ENCODE results near the gene PIP5K1C.
A peak's percentile ranks its signal among the peaks of the same experiment; 100 is the strongest.

Gene PIP5K1C

GRCh38 chr19:3700242-3701032, at the start of gene PIP5K1C:
TSS of gene PIP5K1C (minus strand) at chr19:3700468. CDS start at chr19:3700390, 78 bp downstream.
- DNase-seq: peak; percentile 1 to 96 (median 81)

GRCh38 chr19:3748965-3749364, 48.7 kb upstream of the PIP5K1C start:
- no peak for DNase-seq

- DNase-seq: no peak
Measured at GRCh38 chr19:3746371-3747056, 46.2 kb upstream of the PIP5K1C start.

GRCh38 chr19:3745363-3746045, 45.2 kb upstream of the PIP5K1C start:
- no peak for DNase-seq

- no peak for DNase-seq
Measured at GRCh38 chr19:3743486-3743885, 43.2 kb upstream of the PIP5K1C start.

- no peak for DNase-seq
Measured at GRCh38 chr19:3740431-3740830, 40.2 kb upstream of the PIP5K1C start.

- no peak for DNase-seq
Measured at GRCh38 chr19:3738477-3739220, 38.4 kb upstream of the PIP5K1C start.

GRCh38 chr19:3737487-3738205, 37.4 kb upstream of the PIP5K1C start:
- DNase-seq: no peak

GRCh38 chr19:3736106-3736724, 35.9 kb upstream of the PIP5K1C start:
- no peak for DNase-seq

GRCh38 chr19:3734310-3734600, 34.0 kb upstream of the PIP5K1C start:
- DNase-seq: no peak

- DNase-seq: no peak
Measured at GRCh38 chr19:3733549-3734309, 33.5 kb upstream of the PIP5K1C start.

GRCh38 chr19:3732108-3732507, 31.8 kb upstream of the PIP5K1C start:
- no peak for DNase-seq

- no peak for DNase-seq
Measured at GRCh38 chr19:3730457-3730958, 30.2 kb upstream of the PIP5K1C start.

GRCh38 chr19:3725640-3726310, 25.5 kb upstream of the PIP5K1C start:
- peak in 1 of 51 donors; percentile 15 for DNase-seq

GRCh38 chr19:3725121-3725520, 24.9 kb upstream of the PIP5K1C start:
- DNase-seq: no peak

- no peak for DNase-seq
Measured at GRCh38 chr19:3723883-3724282, 23.6 kb upstream of the PIP5K1C start.

- no peak for DNase-seq
Measured at GRCh38 chr19:3723110-3723488, 22.8 kb upstream of the PIP5K1C start.

- DNase-seq: no peak
Measured at GRCh38 chr19:3722443-3723109, 22.3 kb upstream of the PIP5K1C start.

All from hypothalamus (tissue), 51 donors.